GM18526 (cell line): ENCODE results near the gene PPM1H.

Experiments
- POLR2A ChIP-seq: IDR thresholded peaks from 3 replicates; pipeline ENCODE4 v1.6.1; 2011; ENCODE audit not compliant: insufficient read length; ENCODE audit errors: extremely low read depth

The PPM1H gene

DNA sequence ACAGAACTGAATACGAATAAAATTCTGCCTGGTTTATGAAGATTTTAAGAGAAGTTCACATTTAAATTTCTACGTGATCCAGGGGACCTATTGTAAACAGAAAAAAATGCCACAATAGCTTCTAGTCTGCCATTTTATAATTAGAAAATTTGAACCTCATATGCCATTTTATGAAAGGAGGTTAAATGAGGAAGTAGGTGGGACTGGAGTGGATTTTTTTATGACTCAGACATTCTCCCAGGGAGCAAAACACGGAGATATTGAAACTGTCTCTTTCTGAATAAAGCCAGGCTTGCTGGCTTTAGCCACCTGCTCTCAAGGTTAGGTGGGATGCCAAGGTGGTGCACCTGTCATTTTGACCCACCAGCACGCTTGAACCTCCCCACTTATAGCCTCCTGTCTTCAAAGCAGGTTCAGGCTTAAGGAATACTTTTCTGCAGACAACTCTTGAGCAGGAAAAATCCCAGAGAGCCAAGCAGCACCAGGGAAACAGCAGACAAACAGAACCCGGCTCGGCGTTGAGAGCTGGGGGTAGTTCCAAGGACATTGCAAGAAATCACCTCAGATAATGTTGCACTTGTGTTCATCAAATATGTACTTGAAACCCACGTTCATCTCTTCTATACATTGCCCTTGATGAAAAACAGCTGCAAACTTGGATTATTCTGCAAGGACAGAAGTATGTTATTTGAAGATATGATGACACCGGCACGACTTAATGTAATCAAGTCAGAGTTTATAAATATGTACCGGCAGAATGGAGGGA lies 203.7 kb downstream of the PPM1H start:
- no peak for TF ChIP-seq POLR2A

DNA sequence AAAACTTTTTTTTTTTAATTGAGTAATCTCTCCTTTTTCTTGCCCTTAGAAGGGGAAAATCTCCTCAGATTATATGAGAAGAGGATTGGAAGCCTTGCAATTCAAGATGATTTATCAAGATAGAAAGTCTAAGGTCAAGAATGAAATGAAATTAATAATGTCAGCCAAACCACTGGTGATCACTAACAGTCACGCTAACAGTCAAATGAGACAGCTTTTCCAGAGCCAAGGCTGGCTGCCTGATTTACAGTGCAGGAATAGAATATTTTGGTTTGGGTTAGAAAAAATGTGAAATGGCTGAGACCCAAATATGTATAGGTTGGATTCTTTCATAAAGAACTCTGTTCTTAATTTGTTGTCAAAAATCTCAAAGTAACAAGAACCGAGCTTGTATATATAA lies 204.3 kb downstream of the PPM1H start:
- TF ChIP-seq POLR2A = no peak

DNA sequence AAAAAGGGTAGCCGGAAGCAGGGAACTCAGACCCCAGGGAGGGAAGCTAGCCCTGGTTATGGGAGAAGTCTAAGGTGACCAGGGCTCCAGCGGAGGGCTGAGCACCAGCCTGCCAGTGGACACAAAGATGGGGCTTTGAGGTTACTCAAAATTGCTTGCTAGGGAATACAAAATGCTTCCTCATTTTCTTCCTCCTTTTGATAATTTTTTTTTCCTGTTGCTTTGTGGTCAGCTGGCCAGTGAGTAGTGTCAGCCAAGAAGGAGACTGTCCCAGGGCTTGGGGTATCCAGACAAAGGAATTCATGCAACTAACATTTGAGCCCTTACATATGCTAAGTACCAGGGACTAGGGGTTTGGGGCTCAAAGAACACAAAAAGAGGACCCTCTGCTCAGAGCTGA lies 206.2 kb downstream of the PPM1H start:
- no peak for TF ChIP-seq POLR2A

DNA sequence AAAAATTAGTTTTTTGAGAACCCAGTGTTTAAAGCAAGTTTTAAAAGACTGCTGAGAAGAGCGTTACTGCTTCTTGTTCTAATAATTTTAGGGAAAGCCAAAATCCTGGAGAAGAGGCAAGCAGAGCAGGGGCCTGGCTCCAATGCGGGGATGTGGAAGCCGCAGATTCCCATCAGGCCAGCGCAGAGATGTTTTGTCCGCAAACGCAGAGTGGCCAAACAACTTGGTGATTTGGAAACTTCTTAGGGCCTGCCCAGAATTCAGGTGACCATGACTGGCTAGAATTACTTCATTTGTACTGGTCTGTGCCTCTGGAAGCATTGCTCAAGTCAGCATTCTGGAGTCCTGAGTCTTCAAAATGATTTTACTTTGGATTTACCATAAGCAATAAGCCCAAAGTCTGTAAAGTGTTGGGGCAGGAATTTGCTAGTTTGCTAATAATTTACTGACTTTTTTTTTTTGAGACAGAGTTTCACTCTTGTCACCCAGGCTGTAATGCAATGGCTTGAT lies 208.4 kb downstream of the PPM1H start:
- TF ChIP-seq POLR2A = no peak

DNA sequence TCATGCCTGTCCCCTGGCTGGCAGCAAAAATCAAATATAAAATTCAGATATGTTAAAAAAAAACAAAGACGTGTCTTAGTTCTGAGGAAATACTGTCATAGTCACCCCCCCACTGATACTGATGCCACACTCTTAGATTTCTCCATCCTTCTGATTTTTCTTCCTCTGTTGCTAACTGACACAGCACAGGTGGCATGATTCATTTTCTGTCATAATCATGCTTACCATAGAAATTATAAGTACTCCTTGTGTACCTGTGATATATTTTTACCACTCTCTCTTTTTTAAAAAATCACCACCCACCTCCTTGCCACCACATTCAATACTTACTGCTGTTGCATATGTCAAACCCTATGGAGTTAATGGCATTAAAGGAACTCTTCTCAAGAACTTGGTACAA lies 209.2 kb downstream of the PPM1H start:
- TF ChIP-seq POLR2A = no peak

DNA sequence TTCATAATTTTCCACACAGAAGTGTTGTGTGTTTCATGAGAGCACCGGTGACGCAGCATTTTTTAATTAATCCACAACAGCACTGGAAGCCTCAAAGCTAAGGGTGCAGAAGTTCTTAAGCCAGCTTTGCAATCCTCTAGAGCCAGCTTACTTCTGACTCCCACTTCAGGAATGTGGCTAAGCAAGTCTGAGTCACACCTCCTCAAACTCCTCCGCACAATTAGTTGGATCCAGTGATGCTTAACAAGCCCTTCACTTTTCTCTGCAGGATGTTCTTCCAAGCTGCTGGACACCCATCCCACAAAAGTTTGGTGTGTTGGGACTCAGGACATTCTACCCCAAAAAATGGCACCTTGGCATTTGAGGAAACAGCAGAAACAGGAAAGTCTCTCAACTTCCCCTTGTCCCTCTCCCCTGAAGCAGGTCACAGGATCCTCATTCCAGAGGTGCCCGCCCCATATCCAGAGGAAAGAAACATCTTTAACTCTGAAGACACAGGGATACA lies 210.0 kb downstream of the PPM1H start:
- TF ChIP-seq POLR2A = no peak

DNA sequence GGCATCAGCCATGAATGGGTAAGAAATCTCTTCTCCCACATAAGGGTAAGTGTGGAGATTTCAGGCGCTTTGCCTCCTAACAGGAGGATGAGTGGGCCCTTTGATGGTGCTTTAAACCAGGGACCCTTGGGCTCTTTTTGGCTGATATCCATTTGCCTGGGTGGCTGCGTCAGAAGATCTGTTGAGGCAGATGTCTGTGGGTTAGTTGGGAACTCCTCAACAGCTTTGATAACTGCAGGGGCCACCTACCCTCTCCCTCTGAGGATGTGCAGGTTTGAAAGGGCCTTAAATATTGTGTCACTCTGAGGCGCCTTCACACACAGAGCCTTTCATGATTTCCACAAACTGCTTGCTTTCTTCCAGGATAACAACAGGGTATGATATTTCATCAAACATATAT lies 210.7 kb downstream of the PPM1H start:
- TF ChIP-seq POLR2A = no peak

DNA sequence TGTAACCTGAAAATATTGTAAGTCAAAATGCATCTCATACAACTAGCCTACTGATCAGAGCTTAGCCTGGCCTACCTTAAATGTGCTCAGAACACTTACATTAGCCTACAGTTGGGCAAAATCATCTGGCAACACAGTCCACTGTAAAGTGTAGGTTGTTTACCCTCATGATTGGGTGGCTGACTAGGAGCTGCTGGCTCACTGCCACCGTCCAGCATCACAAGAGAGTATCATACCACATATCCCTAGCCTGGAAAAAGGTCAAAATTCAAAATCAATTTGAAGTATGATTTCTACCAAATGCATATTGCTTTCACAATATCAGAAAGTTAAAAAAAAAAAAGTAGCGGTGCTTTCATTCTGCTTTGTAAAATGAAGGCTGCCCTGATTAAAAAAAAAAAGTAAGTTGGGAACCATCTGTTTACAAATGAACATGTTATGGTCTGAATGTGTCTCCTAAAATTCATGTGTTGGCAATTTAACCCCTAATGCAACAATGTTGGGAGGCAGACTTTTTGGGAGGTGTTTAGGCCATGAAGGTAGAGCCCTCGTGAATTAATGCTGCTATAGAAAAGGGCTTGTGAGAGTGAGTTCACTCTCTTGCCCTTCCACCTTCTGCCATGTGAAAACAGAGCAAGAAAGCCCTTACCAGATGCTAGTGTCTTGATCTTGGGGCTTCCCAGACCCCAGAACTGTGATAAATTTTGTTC lies 211.8 kb downstream of the PPM1H start:
- TF ChIP-seq POLR2A = no peak

DNA sequence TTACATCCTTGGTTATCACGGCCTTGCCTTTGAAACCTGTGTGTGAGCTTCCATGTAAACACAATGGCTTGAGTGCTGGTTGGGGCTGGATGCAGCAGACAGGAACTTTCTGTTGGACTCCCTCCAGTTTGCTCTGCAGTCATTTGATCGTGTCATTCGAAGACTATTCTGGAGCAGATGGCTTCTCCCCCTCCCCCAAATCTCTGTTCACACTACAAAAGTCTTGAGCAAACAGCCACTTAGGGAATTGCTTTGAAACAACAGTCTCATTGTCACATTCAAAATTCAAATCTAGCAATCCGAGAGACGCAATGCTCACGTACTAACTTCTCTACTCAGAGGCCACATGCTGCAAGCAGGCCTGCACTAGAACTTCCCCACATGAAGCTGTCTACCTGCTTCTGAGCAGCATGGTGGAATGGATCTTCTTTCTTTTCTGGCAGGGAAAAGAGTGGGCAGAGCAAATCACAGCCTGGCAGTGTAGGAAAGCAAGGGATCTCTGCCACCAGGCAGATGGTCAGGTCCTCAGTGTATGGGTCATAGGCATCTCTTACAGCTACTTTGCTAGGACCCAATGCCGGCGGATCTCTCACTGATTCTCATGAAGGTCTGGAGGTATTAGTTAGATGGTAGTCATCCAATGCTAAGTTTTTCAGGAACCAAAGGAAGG lies 214.2 kb downstream of the PPM1H start:
- TF ChIP-seq POLR2A = no peak

DNA sequence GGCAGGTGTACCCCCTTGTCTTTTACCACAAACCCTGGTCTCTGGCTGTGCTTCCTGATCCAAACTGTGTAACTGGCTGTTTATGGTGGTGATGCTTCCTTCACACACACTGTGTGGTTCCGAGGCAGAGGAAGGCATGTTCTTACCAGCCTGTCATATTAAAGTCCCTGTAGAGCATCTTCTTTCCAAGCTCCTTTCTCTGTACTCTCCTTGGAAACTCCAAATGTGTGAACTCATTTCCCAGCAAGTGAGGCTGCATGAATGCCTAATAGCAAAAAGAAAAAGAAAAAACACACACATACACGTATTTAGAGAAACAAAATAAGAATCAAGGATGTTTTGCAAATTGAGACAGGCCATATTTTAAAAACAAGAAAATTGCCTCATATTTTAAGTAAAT lies 214.9 kb downstream of the PPM1H start:
- no peak for TF ChIP-seq POLR2A

DNA sequence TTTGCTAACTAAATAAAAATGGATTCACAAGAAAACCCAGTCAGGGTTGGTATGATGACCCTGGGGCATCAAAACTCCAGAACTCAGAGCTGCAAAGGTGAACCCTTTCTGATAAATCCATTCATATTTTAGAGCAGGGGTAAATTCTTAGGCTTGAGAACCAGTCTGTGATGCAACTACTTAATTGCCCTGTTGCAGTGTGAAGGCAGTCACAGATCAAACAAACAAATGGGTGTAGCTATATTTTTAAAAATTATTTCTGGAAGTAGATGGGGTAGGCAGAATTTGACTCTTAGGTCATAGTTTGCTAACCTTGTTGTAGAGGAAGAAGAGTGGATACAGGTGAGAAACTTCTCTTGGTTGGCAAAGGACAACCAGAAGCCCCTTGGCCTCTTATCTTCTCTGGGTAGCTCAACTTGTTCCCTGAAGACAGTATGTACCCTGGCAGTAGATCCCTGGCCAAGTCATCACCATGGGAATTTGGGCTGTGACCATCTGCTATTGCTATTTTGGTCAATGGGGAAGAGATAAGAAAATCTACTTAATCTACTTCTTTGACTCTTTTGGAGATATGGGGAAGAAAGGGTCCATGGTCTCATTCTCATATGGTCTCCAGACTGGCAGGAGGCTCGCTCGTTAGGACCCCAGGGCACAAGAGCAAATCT lies 216.1 kb downstream of the PPM1H start:
- TF ChIP-seq POLR2A = no peak

DNA sequence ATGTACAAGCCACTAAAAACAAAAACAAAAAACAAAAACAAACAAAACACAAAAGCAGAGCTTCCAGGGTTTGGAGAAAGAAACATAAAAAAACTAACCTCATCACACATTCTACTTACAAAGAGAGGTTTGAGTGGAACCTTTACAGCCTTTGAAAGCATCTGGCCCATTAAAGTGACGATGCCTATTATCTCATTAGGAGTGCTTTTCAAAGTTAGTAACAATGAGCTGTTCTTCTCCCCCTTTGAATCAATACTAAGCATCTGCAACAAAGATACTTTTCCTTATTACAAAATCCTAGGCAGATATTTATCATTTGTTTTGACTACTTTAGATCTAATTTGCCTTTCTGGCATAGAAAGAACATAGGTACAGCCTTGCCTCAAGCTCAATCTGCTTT lies 217.3 kb downstream of the PPM1H start:
- no peak for TF ChIP-seq POLR2A

DNA sequence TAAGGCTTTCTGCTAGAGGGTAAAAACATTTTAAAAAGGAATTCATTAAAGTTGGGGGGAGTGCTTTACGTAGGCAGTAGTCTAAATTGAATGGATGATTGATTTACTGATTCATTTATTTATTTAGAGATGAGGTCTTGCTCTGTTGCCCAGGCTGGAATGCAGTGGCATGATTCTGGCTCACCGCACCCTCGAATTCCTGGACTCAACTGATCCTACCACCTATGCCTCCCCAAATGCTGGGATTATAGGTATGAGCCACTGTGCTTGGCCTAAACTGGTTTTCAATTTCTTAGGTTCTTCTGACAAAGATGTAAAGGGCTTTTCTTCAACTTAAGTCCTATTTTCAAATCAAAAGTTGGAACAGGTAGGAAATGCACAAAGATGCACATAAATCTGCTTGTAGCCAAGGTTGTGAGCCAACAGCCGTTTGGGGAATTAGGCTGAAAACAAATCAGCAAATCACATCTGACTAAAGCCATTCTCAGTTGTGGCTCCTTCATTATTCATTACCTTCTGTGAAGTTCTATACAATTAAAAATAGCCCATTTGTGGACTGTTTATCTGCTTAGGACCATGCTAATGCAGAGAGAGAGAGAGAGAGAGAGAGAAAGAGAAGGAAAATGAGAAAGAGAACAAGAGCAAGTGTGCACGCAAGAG lies 218.0 kb downstream of the PPM1H start:
- TF ChIP-seq POLR2A = no peak

DNA sequence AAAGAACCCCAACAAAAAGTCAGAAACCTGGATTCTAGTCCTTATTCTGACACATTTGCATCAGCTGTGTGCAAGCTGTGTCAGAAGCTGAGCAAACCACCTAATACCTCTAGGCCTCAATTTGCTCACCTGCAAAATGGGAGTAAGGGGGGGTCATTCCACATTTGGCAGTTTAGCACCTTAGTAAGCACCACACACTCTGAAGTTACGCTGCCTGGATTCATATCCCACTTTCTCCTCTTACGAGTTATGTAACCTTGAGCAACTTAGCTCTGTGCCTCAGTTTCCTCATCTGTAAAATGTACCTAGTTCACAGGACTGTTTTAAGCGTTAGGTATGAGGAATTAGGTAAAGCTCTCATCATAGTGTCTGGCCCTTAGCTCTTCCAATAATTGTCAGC lies 218.9 kb downstream of the PPM1H start:
- TF ChIP-seq POLR2A = no peak
